ENCODE data around the gene NHSL2.

GRCh38 chrX:72123471-72124185 is 213.0 kb downstream of the NHSL2 start:
- no peak for TF ChIP-seq CTCF (IDR thresholded peaks at IDR 0.05)
- no peak for TF ChIP-seq EZH2phosphoT487 (IDR thresholded peaks at IDR 0.05)
